ENCODE measurements around the gene ATP9B.

ATP9B gene

GRCh38 chr18:79068937-79069716 is at the start of gene ATP9B:
Gene ATP9B, plus strand, starts transcription at chr18:79069394. Its CDS starts 17 bp downstream, at chr18:79069411.
- peak within 1 kb of the TSS; percentile 91 for H3K27ac ChIP-seq (ENCODE audit: extremely low read depth, low read depth, low read length)
- ChIA-PET CTCF (interaction anchor here (0.5 to 1.0 kb wide), 2 partner anchors 11 to 296 kb away, joined by 3 to 4 read pairs; no protein-coding TSS in a partner anchor), POLR2A (interaction anchor here (1.0 kb wide), 1 partner anchor 40 kb away, joined by 4 read pairs; no protein-coding TSS in a partner anchor)
- no peaks in the 10 kb centered on the region for H3K36me3 ChIP-seq (ENCODE audit: control insufficient read depth in 2 of 2, insufficient read depth in 1 of 2, low read length in 2 of 2)
- peak within 1 kb of the TSS; percentile 70 for H3K4me3 ChIP-seq (ENCODE audit: low read depth, low read length)
- H3K4me1 ChIP-seq (ENCODE audit: control insufficient read depth, insufficient read depth, low read length), result no peaks in the 10 kb centered on the region; the same call in 1 of the 2 replicates
- no peaks in the 10 kb centered on the region for H3K9me3 ChIP-seq (ENCODE audit: control insufficient read depth, insufficient read depth, low read depth, low read length)
- TF ChIP-seq KLF1 (tag by site-specific recombination; IDR thresholded peaks at IDR 0.05), result peak; percentile 68
- TF ChIP-seq ZNF133 (tag by site-specific recombination; IDR thresholded peaks at IDR 0.05), result no peak
- 0 out of 2 replicates have a peak, but pooled peaks have one; percentile 41 for TF ChIP-seq ZNF596 (tag by site-specific recombination; IDR thresholded peaks at IDR 0.05)
- TF ChIP-seq ZNF202 (tag by site-specific recombination; IDR thresholded peaks at IDR 0.05; ENCODE audit: borderline replicate concordance), result no peak
- peak; percentile 81 for TF ChIP-seq CTCF (tag by site-specific recombination; IDR thresholded peaks at IDR 0.05)
- no peak for TF ChIP-seq ZNF555 (tag by site-specific recombination; conservative IDR thresholded peaks at IDR 0.05)
- peak; percentile 22; the same call in 1 of the 2 replicates for TF ChIP-seq ZNF76 (tag by site-specific recombination; IDR thresholded peaks at IDR 0.05; ENCODE audit: borderline replicate concordance, low read depth)
- TF ChIP-seq IKZF3 (tag by site-specific recombination; IDR thresholded peaks at IDR 0.05), result 0 out of 2 replicates have a peak, but pooled peaks have one; percentile 4
- TF ChIP-seq ZIC2 (tag by site-specific recombination; IDR thresholded peaks at IDR 0.05), result peak; percentile 23
- TF ChIP-seq GFI1B (tag by site-specific recombination; IDR thresholded peaks at IDR 0.05), result no peak
- peak; percentile 82; the same call in 1 of the 2 replicates for TF ChIP-seq ZSCAN30 (tag by site-specific recombination; IDR thresholded peaks at IDR 0.05)
- TF ChIP-seq ZNF48 (tag by site-specific recombination; IDR thresholded peaks at IDR 0.05), result no peak
- TF ChIP-seq KLF9 (tag by site-specific recombination; IDR thresholded peaks at IDR 0.05; ENCODE audit: low read depth), result peak; percentile 93
- TF ChIP-seq PATZ1 (tag by site-specific recombination; IDR thresholded peaks at IDR 0.05), result peak; percentile 74; the same call in 1 of the 2 replicates
- peak; percentile 31; the same call in 1 of the 2 replicates for TF ChIP-seq ZNF394 (tag by site-specific recombination; IDR thresholded peaks at IDR 0.05; ENCODE audit: borderline replicate concordance)
- no peak for TF ChIP-seq ZSCAN16 (tag by site-specific recombination; IDR thresholded peaks at IDR 0.05)
- no peak for TF ChIP-seq ZNF2 (tag by site-specific recombination; IDR thresholded peaks at IDR 0.05)
- TF ChIP-seq SALL2 (tag by site-specific recombination; IDR thresholded peaks at IDR 0.05; ENCODE audit: borderline replicate concordance), result no peak; the same call in 1 of the 2 replicates
- TF ChIP-seq ZNF530 (tag by site-specific recombination; IDR thresholded peaks at IDR 0.05; ENCODE audit: low read depth), result no peak
- TF ChIP-seq ZNF785 (tag by site-specific recombination; IDR thresholded peaks at IDR 0.05), result no peak
- TF ChIP-seq ZNF629 (tag by site-specific recombination; IDR thresholded peaks at IDR 0.05), result peak; percentile 99
- TF ChIP-seq ZNF426 (tag by site-specific recombination; IDR thresholded peaks at IDR 0.05), result no peak
- no peak for TF ChIP-seq ZNF768 (tag by site-specific recombination; IDR thresholded peaks at IDR 0.05)
- no peak for TF ChIP-seq ZNF23 (tag by site-specific recombination; IDR thresholded peaks at IDR 0.05; ENCODE audit: borderline replicate concordance)
- no peak for TF ChIP-seq BCL6B (tag by site-specific recombination; IDR thresholded peaks at IDR 0.05)
- TF ChIP-seq ZNF292 (tag by site-specific recombination; IDR thresholded peaks at IDR 0.05; ENCODE audit: borderline replicate concordance, low read depth), result no peak
- no peak for TF ChIP-seq ZNF621 (tag by site-specific recombination; IDR thresholded peaks at IDR 0.05)
- TF ChIP-seq ZNF433 (tag by site-specific recombination; IDR thresholded peaks at IDR 0.05; ENCODE audit: low read depth), result no peak
- TF ChIP-seq ZFHX2 (tag by site-specific recombination; conservative IDR thresholded peaks at IDR 0.05), result peak; percentile 90
- no peak for TF ChIP-seq BCL11A (tag by site-specific recombination; IDR thresholded peaks at IDR 0.05; ENCODE audit: low read depth)
- peak; percentile 100 for TF ChIP-seq ATF2 (tag by site-specific recombination; IDR thresholded peaks at IDR 0.05; ENCODE audit: low read depth)
- peak; percentile 93 for TF ChIP-seq SP2 (tag by site-specific recombination; IDR thresholded peaks at IDR 0.05)

All from HEK293 (cell line).